IPS-15b (cell line): ENCODE measurements around the gene CSF1R.

ENCODE experiments used
- H3K27me3 ChIP-seq: one replicate; pipeline ENCODE4 v1.6.1; 2013; ENCODE audit warnings: low read length; ENCODE audit not compliant: control insufficient read depth, insufficient read depth
- H3K36me3 ChIP-seq: one replicate; pipeline ENCODE4 v1.6.1; 2013; ENCODE audit warnings: low read length; ENCODE audit not compliant: control insufficient read depth, insufficient read depth
- H3K4me1 ChIP-seq: one replicate; pipeline ENCODE4 v1.6.1; 2013; ENCODE audit warnings: mild to moderate bottlenecking, low read length; ENCODE audit not compliant: control insufficient read depth, insufficient read depth
- H3K4me3 ChIP-seq: one replicate; pipeline ENCODE4 v1.5.1; 2013; ENCODE audit warnings: low read depth, low read length
- H3K9ac ChIP-seq: one replicate; pipeline ENCODE4 v1.6.1; 2013; ENCODE audit warnings: low read depth, mild to moderate bottlenecking, low read length
- H3K9me3 ChIP-seq: one replicate; pipeline ENCODE4 v1.6.1; 2013; ENCODE audit warnings: mild to moderate bottlenecking, low read length; ENCODE audit not compliant: control insufficient read depth, insufficient read depth

The CSF1R gene

DNA sequence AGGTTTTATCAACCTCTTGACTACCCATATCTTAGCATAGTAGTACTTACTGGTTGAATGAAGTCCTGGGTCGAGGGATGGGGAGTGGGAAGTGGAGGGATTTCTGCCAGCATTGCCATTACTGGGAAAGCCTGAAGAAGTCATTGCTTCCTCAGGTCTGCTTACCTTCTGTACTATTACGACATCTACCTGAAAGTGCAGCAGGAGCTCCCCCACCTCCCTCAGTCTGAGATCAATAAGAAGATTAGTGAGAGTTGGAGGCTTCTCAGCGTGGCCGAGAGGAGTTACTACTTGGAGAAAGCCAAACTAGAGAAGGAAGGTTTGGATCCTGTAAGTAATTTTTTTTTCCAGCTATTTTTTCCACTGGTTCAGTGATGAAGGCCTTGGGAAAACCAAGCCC lies 80.0 kb downstream of the CSF1R start:
- Histone ChIP-seq H3K27me3 (no peaks in the 10 kb centered on the region), H3K4me1 (no peaks in the 10 kb centered on the region), H3K9me3 (no peaks in the 10 kb centered on the region), H3K4me3 (no peak overlapping the region), H3K9ac (no peak overlapping the region), H3K36me3 (peaks cover 20% of the 10 kb centered on the region)
